ENCODE measurements around the gene DIP2C. TPM values are rescaled to one million over a fixed set of nuclear protein-coding genes. Genes with fewer than 3 reads are reported as not detected.
"Not testable (repeated sequence)": the region's sequence is repeated elsewhere in the genome, so short reads cannot be mapped to it uniquely, and the experiment has no call there.

The DIP2C gene
- total RNA-seq, 1 donor from 2014 or later, result 1.6 TPM

DNA sequence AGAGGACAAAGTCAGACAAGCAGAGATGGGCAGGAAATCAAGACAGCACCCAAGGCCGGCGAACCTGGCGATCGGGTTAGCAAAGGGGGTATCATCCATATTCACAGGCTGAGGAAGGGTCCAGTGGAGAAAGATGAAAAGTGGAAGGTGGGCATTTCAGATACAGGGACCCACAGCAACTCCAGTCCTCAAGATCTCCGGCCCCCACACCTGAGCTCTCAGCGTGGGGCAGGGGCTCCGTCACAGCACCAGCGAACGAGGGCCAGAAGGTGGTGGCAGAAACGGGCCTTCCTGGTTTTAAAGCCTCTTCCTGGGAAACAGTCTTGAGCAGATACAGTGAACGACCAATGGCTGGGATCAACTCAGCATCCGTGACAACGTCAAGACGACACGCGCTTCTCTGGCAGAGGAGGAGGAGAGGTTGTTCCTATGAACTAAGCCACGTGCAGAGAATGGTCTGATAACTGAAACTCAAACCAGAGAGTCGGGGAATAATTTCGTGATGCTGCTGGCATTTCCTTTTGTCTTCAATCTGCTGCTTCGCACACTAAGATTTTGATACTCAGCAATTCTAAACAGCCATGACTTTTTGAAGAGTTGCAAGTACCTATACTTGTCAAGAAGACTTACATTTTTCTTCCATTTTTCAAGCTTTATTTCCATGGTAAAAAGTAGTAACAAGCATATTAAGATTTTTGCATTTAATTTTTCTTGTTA lies 334.4 kb downstream of the DIP2C start:
- DNase-seq (ENCODE audit: low spot score), result no peak
- intact Hi-C loops (cut with micrococcal nuclease), result no loop called here
- no peaks in the 10 kb centered on the region for H3K9me3 Mint-ChIP-seq
- H3K4me1 Mint-ChIP-seq (ENCODE audit: low read depth), result no peaks in the 10 kb centered on the region
- no peaks in the 10 kb centered on the region for H3K27me3 Mint-ChIP-seq (ENCODE audit: insufficient read depth)
- H3K36me3 Mint-ChIP-seq (ENCODE audit: low read depth), result no peaks in the 10 kb centered on the region
- H3K27ac Mint-ChIP-seq, result no peak overlapping the region
- no peak overlapping the region for H3K4me3 Mint-ChIP-seq

DNA sequence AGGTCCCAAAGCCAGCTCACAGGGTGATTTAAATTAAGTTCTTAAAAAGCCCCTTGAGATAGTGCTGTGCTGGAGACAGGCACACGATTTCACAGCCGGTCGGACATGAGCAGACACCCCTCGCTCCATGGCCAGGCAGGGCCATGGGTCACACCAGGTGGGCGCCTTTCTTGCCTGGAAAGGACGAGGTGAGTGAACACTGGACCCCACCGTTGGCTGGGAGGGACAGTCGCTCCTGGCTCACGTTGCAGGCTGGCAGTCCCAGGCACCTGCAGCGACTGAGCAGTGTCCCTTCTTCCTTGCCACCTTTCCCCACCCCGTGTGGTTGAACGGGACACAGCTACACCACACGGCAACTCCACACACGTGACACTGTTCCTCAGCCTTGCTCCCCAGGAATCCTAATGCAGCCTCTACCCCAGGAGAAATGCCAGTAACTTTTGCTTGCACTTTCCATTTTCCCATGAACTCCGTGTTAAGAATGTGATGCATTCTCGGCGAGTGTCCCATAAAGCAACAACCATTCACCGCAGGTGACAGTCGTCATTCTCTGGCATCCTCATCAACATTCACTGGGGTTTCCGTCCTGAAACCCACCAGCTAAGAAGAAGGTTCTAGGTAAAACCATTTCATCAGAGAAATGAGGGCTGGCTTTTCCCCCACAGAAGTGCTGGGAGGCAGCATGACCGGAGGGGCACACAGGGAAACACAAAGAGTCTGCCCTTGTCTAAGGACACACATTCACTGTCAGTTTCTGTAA lies 336.8 kb downstream of the DIP2C start:
- no peak overlapping the region for H3K4me3 Mint-ChIP-seq
- no peaks in the 10 kb centered on the region for H3K4me1 Mint-ChIP-seq (ENCODE audit: low read depth)
- no peaks in the 10 kb centered on the region for H3K27me3 Mint-ChIP-seq (ENCODE audit: insufficient read depth)
- DNase-seq (ENCODE audit: low spot score), result no peak
- no peak overlapping the region for H3K27ac Mint-ChIP-seq
- intact Hi-C loops (cut with micrococcal nuclease), result no loop called here
- H3K9me3 Mint-ChIP-seq, result no peaks in the 10 kb centered on the region
- no peaks in the 10 kb centered on the region for H3K36me3 Mint-ChIP-seq (ENCODE audit: low read depth)

DNA sequence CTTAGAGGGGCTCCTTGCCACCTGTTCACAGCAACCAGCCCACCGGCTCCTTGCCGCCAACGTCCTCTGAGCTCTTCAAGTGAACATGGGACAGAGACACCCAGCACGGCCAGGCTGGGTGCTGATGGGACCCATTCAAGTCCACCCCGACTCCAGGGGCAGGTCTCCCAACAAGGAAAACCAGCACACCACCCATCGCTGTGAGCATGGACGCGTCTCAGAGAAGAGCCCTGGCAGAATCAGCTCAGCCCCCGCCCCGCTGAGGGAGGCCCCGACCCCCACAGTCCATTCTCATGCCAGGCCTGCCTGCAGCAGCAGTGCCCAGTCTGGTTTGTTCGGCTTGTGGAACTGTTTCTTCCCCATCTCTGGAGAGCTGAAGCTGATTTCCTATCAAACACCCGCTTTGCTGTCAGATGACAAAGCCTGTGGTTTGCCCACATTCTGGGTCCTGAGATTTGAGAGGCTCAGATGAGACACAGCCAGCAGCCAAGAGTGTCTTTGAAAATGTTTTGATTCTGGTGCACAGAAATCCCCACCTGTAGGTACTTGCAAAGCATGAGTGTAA lies 337.6 kb downstream of the DIP2C start:
- DNase-seq (ENCODE audit: low spot score), result no peak
- H3K4me3 Mint-ChIP-seq, result no peak overlapping the region
- no peaks in the 10 kb centered on the region for H3K27me3 Mint-ChIP-seq (ENCODE audit: insufficient read depth)
- H3K27ac Mint-ChIP-seq, result no peak overlapping the region
- intact Hi-C loops (cut with micrococcal nuclease), result no loop called here
- H3K9me3 Mint-ChIP-seq, result no peaks in the 10 kb centered on the region
- no peaks in the 10 kb centered on the region for H3K36me3 Mint-ChIP-seq (ENCODE audit: low read depth)
- no peaks in the 10 kb centered on the region for H3K4me1 Mint-ChIP-seq (ENCODE audit: low read depth)

DNA sequence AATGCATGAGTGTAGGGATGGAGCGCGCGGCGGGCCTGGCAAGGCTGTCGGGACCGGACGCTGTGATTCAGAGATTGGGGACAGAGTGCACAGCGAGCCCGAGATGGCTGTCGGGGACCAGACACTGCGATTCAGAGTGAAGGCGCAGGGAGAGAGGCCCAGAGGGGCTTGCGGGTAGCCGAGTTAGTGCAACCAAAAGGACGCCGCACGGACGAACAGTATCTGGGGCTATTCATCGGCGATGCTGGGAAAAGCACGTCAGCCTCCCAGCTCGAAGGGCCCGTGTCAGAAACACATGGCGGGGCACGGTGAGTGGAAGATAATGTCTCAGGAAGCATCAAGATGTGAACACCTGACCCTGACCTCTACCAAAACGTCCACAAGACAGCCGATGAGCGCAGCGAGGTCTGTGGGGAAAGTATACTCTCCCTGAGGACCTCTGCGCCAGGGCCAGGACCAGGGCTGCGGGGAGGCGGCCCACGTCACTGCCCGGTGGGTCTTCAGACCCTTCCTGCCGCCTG lies 338.4 kb downstream of the DIP2C start:
- no peaks in the 10 kb centered on the region for H3K4me1 Mint-ChIP-seq (ENCODE audit: low read depth)
- no peaks in the 10 kb centered on the region for H3K27me3 Mint-ChIP-seq (ENCODE audit: insufficient read depth)
- no peak for DNase-seq (ENCODE audit: low spot score)
- no peak overlapping the region for H3K4me3 Mint-ChIP-seq
- H3K36me3 Mint-ChIP-seq (ENCODE audit: low read depth), result no peaks in the 10 kb centered on the region
- no peaks in the 10 kb centered on the region for H3K9me3 Mint-ChIP-seq
- no peak overlapping the region for H3K27ac Mint-ChIP-seq
- intact Hi-C loops (cut with micrococcal nuclease), result no loop called here

- Mint-ChIP-seq H3K9me3 (no peaks in the 10 kb centered on the region), H3K4me1 (ENCODE audit: low read depth) (no peaks in the 10 kb centered on the region), H3K36me3 (ENCODE audit: low read depth) (no peaks in the 10 kb centered on the region), H3K4me3 (no peak overlapping the region), H3K27ac (no peak overlapping the region), H3K27me3 (ENCODE audit: insufficient read depth) (no peaks in the 10 kb centered on the region)
- intact Hi-C loops (cut with micrococcal nuclease), result no loop called here
- no peak for DNase-seq (ENCODE audit: low spot score)
These were observed 340.4 kb downstream of the DIP2C start for GRCh38 chr10:349081-349480.

DNA sequence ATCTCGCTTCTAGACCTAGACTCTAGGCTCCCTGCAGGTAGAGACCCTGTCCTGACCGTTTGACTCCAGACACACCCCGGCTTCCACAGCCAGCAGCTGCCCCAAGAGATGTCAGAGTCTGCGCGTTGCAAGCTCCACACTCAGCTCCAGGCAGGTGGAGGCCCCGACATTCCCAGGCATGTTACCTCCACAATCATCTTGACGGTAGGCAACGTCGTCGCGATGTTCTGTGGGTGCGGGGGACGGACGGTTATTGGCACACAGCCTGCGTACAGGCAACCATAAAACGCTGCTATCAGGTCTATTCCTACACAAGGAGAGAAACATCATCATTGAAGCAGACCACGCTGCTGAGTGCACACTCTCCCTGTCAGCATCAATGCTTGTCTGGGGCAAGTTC lies 341.0 kb downstream of the DIP2C start:
- H3K27me3 Mint-ChIP-seq (ENCODE audit: insufficient read depth), result no peaks in the 10 kb centered on the region
- DNase-seq (ENCODE audit: low spot score), result no peak
- no peak overlapping the region for H3K27ac Mint-ChIP-seq

DNA sequence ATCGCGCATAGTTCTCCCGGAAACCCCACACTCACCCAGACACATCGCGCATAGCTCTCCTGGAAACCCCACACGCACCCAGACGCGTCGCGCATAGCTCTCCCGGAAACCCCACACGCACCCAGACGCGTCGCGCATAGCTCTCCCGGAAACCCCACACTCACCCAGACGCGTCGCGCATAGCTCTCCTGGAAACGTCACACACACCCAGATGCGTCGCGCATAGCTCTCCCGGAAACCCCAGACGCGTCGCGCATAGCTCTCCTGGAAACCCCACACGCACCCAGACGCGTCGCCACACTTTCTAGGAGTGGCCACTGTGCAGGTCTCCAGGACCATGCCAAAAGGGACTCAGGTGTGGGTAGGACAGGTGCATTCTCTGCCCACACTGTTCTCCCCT lies 341.7 kb downstream of the DIP2C start:
- DNase-seq (ENCODE audit: low spot score); H3K27ac Mint-ChIP-seq; H3K36me3 Mint-ChIP-seq (ENCODE audit: low read depth); H3K4me1 Mint-ChIP-seq (ENCODE audit: low read depth); H3K4me3 Mint-ChIP-seq; intact Hi-C loops (cut with micrococcal nuclease); H3K9me3 Mint-ChIP-seq; H3K27me3 Mint-ChIP-seq (ENCODE audit: insufficient read depth): not testable (repeated sequence)

More for the DNA sequence above, 341.0 kb downstream of the DIP2C start:
- intact Hi-C loops (cut with micrococcal nuclease), result no loop called here
- no peaks in the 10 kb centered on the region for H3K9me3 Mint-ChIP-seq
- no peaks in the 10 kb centered on the region for H3K36me3 Mint-ChIP-seq (ENCODE audit: low read depth)
- H3K4me1 Mint-ChIP-seq (ENCODE audit: low read depth), result no peaks in the 10 kb centered on the region
- H3K4me3 Mint-ChIP-seq, result no peak overlapping the region

DNA sequence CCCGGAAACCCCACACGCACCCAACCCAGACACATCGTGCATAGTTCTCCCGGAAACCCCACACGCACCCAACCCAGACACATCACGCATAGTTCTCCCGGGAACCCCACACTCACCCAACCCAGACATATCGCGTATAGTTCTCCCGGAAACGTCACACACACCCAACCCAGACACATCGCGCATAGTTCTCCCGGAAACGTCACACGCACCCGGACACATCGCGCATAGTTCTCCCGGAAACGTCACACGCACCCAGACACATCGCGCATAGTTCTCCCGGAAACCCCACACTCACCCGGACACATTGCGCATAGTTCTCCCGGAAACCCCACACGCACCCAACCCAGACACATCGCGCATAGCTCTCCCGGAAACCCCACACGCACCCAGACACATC lies 342.3 kb downstream of the DIP2C start:
- H3K27me3 Mint-ChIP-seq (ENCODE audit: insufficient read depth); H3K4me3 Mint-ChIP-seq; H3K36me3 Mint-ChIP-seq (ENCODE audit: low read depth); H3K9me3 Mint-ChIP-seq; H3K4me1 Mint-ChIP-seq (ENCODE audit: low read depth); H3K27ac Mint-ChIP-seq; DNase-seq (ENCODE audit: low spot score); intact Hi-C loops (cut with micrococcal nuclease): not testable (repeated sequence)

DNA sequence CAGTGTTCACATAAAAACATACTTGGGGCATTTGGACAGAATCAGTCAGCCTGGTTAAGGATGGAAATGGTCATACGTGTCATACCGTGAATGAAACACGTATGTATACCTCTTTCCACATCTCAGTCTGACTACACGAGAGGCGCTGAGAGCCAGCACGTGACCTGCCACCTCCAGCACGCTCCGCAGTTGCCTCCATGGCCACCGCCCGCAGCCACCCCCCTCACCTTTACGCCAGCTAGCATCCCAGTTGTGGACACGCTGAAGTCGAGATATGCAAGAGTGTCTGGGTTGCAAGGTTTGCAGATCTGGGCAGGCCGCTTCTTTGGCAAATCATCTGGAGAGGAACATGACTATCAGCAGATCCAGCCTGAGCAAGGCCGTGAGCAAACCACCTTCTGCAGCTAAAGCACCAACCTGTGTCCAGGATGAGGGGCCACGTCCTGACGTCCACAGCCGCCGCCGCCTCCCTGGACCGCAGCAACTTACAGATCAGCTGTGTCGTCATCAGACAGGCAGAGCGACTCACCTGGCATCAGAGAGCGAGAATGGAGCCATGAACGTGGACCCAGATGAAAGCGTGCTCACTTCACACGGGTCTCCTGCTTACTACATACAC lies 344.8 kb downstream of the DIP2C start:
- intact Hi-C loops (cut with micrococcal nuclease), result no loop called here
- no peaks in the 10 kb centered on the region for H3K4me1 Mint-ChIP-seq (ENCODE audit: low read depth)
- no peaks in the 10 kb centered on the region for H3K36me3 Mint-ChIP-seq (ENCODE audit: low read depth)
- H3K27me3 Mint-ChIP-seq (ENCODE audit: insufficient read depth), result no peaks in the 10 kb centered on the region
- H3K27ac Mint-ChIP-seq, result no peak overlapping the region
- no peaks in the 10 kb centered on the region for H3K9me3 Mint-ChIP-seq
- no peak for DNase-seq (ENCODE audit: low spot score)
- no peak overlapping the region for H3K4me3 Mint-ChIP-seq

DNA sequence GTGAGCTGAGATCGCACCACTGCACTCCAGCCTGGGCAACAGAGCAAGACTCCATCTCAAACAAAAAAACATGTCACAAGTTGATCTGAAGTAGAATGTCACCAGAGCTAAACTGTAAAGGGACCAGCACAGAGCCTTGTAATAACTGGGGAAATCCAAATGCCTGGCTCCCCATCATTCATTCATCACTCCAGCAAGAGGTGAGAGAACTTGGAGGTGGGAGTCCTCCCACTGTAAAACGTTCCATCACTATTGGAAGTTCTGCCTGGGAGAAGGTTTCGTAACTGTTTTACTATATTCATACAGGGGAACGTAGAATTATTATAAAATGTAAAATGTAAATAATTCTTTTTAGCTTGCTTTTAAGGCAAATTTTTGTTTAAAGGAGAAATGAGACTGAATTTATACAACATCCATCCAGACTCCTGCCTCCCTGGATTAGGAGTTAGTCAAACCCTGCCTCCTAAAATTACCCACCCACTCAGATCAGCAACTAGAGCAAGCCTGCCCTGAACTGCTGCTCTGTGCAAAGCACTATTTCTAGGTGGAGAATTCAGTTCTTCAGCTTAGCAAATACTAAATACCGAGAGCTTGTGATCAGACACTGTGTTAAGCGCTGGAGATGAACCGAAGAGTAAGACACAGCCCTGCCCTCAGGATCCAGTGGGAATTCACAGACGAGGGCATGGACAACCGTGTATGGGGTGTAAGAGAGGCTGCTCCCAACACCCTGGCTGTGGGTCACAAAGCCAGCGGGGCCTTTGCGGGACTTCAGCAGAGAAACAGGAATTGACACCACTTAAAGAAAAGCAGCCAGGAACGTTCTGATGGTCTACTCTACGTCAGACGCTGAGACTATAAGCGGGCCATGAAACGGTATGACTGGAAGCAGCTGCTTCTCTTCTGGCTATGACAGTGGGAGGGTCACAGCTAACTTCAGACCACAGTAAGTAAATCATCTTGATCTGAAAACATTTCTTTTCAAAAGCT lies 345.9 kb downstream of the DIP2C start:
- no peaks in the 10 kb centered on the region for H3K27me3 Mint-ChIP-seq (ENCODE audit: insufficient read depth)
- intact Hi-C loops (cut with micrococcal nuclease), result no loop called here
- no peaks in the 10 kb centered on the region for H3K4me1 Mint-ChIP-seq (ENCODE audit: low read depth)
- no peak for DNase-seq (ENCODE audit: low spot score)
- H3K27ac Mint-ChIP-seq, result no peak overlapping the region
- no peaks in the 10 kb centered on the region for H3K36me3 Mint-ChIP-seq (ENCODE audit: low read depth)
- H3K4me3 Mint-ChIP-seq, result no peak overlapping the region
- no peaks in the 10 kb centered on the region for H3K9me3 Mint-ChIP-seq

DNA sequence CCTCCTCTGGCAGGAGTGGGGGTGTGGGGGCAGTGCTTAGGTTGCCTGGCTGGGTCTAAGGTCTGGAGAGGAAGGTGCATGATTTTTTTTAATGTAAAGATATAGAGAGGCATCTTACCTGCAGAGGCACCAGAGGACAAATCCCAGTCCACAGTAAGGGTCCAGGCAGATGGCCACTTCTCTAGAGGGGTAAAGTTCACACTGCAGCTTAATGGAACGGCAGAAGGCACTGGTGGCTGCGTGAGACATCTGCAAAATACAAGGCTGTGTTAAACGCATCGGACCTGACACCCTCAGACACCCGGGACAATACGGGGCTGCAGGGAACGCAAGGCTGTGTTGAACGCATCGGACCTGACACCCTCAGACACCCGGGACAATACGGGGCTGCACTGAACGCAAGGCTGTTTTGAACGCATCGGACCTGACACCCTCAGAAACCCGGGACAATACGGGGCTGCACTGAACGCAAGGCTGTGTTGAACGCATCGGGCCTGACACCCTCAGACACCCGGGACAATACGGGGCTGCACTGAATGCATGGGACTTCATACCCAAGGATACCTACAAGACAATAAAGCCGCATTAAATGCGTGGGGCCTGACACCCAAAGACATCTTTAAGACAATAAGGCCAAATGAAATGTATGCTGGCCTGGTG lies 348.3 kb downstream of the DIP2C start:
- no peaks in the 10 kb centered on the region for H3K4me1 Mint-ChIP-seq (ENCODE audit: low read depth)
- DNase-seq (ENCODE audit: low spot score), result no peak
- H3K27ac Mint-ChIP-seq, result no peak overlapping the region
- no peaks in the 10 kb centered on the region for H3K27me3 Mint-ChIP-seq (ENCODE audit: insufficient read depth)
- no peak overlapping the region for H3K4me3 Mint-ChIP-seq
- H3K36me3 Mint-ChIP-seq (ENCODE audit: low read depth), result no peaks in the 10 kb centered on the region
- H3K9me3 Mint-ChIP-seq, result no peaks in the 10 kb centered on the region
- intact Hi-C loops (cut with micrococcal nuclease), result no loop called here

GRCh38 chr10:340646-341045 lies 348.8 kb downstream of the DIP2C start:
- no peaks in the 10 kb centered on the region for H3K9me3 Mint-ChIP-seq
- intact Hi-C loops (cut with micrococcal nuclease), result no loop called here
- no peak overlapping the region for H3K4me3 Mint-ChIP-seq
- H3K27ac Mint-ChIP-seq, result no peak overlapping the region
- no peaks in the 10 kb centered on the region for H3K36me3 Mint-ChIP-seq (ENCODE audit: low read depth)
- no peak for DNase-seq (ENCODE audit: low spot score)
- no peaks in the 10 kb centered on the region for H3K4me1 Mint-ChIP-seq (ENCODE audit: low read depth)
- no peaks in the 10 kb centered on the region for H3K27me3 Mint-ChIP-seq (ENCODE audit: insufficient read depth)
